Measurements from ENCODE around the gene MCTS1.
A peak's percentile ranks its signal among the peaks of the same experiment; 100 is the strongest.
"Not testable (repeated sequence)": the region's sequence is repeated elsewhere in the genome, so short reads cannot be mapped to it uniquely, and the experiment has no call there.

MCTS1 gene

GRCh38 chrX:120603707-120604360 is at the start of gene MCTS1:
MCTS1 (plus strand) TSS chrX:120604101; CDS start chrX:120604237, 136 bp downstream.
- peak; percentile 90 for DNase-seq

GRCh38 chrX:120556251-120556650 is 47.6 kb upstream of the MCTS1 start:
- no peak for DNase-seq

- no peak for DNase-seq
These were observed 44.1 kb upstream of the MCTS1 start for GRCh38 chrX:120559804-120560203.

GRCh38 chrX:120560405-120560841 is 43.5 kb upstream of the MCTS1 start:
- DNase-seq: peak; percentile 41

GRCh38 chrX:120560842-120561633 is 42.9 kb upstream of the MCTS1 start, which contains the start of gene CUL4B:
CUL4B (minus strand) TSS chrX:120560962; CDS start chrX:120560638, 324 bp downstream.
- DNase-seq: peak; percentile 55

- DNase-seq: no peak
These were observed 42.0 kb upstream of the MCTS1 start for GRCh38 chrX:120561634-120562568.

GRCh38 chrX:120562569-120562926 is 41.4 kb upstream of the MCTS1 start:
- DNase-seq: no peak

- DNase-seq: no peak
These were observed 39.0 kb upstream of the MCTS1 start for GRCh38 chrX:120564925-120565324.

GRCh38 chrX:120566817-120567216 is 37.1 kb upstream of the MCTS1 start:
- no peak for DNase-seq

- DNase-seq: no peak
These were observed 35.9 kb upstream of the MCTS1 start for GRCh38 chrX:120568035-120568434.

- DNase-seq: no peak
These were observed 35.3 kb upstream of the MCTS1 start for GRCh38 chrX:120568609-120569008.

- no peak for DNase-seq
These were observed 33.8 kb upstream of the MCTS1 start for GRCh38 chrX:120570011-120570600.

- DNase-seq: not testable (repeated sequence)
These were observed 30.1 kb upstream of the MCTS1 start for GRCh38 chrX:120573806-120574205.

GRCh38 chrX:120575379-120576114 is 28.4 kb upstream of the MCTS1 start:
- no peak for DNase-seq

- DNase-seq: no peak
These were observed 18.2 kb upstream of the MCTS1 start for GRCh38 chrX:120585702-120586101.

GRCh38 chrX:120604361-120604782 is 471 bp downstream of the MCTS1 start:
- peak; percentile 4 for DNase-seq

- no peak for DNase-seq
These were observed 8.2 kb downstream of the MCTS1 start for GRCh38 chrX:120612086-120612485.

GRCh38 chrX:120614816-120615215 is 10.9 kb downstream of the MCTS1 start:
- DNase-seq: no peak

GRCh38 chrX:120617996-120618630 is 14.2 kb downstream of the MCTS1 start:
- DNase-seq: no peak

GRCh38 chrX:120625371-120625770 is 21.5 kb downstream of the MCTS1 start:
- DNase-seq: no peak
